DND-41 (cell line): ENCODE results near the gene OSBPL3.

Experiments used
- CTCF ChIP-seq: IDR thresholded peaks from 2 replicates; pipeline ENCODE4 v1.5.1; 2012; ENCODE audit warnings: borderline replicate concordance, low read length, moderate library complexity, mild to moderate bottlenecking; ENCODE audit not compliant: poor library complexity, severe bottlenecking; ENCODE audit errors: extremely low read depth
- EZH2 ChIP-seq: IDR thresholded peaks from 3 replicates; pipeline ENCODE4 v1.6.1; 2012; ENCODE audit warnings: borderline replicate concordance, low read depth, mild to moderate bottlenecking, moderate library complexity, low read length, inconsistent platforms; ENCODE audit not compliant: severe bottlenecking

- TF ChIP-seq CTCF: no peak
- no peak for TF ChIP-seq EZH2
Measured at GRCh38 chr7:24836084-24836483, 143.9 kb downstream of the OSBPL3 start.
